Breast epithelium (tissue), 3 donors: ENCODE data around the gene KRTAP1-1.
"Not testable (repeated sequence)": the region's sequence is repeated elsewhere in the genome, so short reads cannot be mapped to it uniquely, and the experiment has no call there.

ENCODE experiments used
- CTCF ChIP-seq, 3 donors: fragments of 450-650 bp; IDR thresholded peaks; one replicate each; pipeline ENCODE4 v1.5.1; 2016 to 2017; ENCODE audit warnings: antibody characterized with exemption in 3 of 3, mild to moderate bottlenecking in 3 of 3, moderate library complexity in 3 of 3
- POLR2AphosphoS5 ChIP-seq, 3 donors: sonication (generic); formaldehyde crosslinking; IDR thresholded peaks; one replicate each; pipeline ENCODE4 v1.6.1; 2017; ENCODE audit warnings: antibody characterized with exemption in 3 of 3

- not testable (repeated sequence) for TF ChIP-seq CTCF, POLR2AphosphoS5 (IDR thresholded peaks at IDR 0.05)
Observed at GRCh38 chr17:41046735-41047465, 5.7 kb upstream of the KRTAP1-1 start, which contains the start of gene KRTAP2-1.
